Keratinocyte (primary cell): Measurements from ENCODE around the gene TTC28. TPM values are rescaled to one million over a fixed set of nuclear protein-coding genes. Genes with fewer than 3 reads are reported as not detected.
A peak's percentile ranks its signal among the peaks of the same experiment; 100 is the strongest.

Experiments
- DNase-seq: peaks from one replicate; pipeline ENCODE4 v3.0.0-alpha.2; 2011; ENCODE audit warnings: low read depth, missing footprints, low spot score
- FAIRE-seq: peaks from 2 replicates; lab custom pipeline; 2011; peaks lifted over from hg19 to GRCh38; lab: Jason Lieb, UNC
- H2AFZ ChIP-seq: 2 replicates; pipeline ENCODE4 v1.6.0; 2012; ENCODE audit warnings: low read length, control low read depth, inconsistent platforms; ENCODE audit not compliant: control insufficient read depth
- H3K27ac ChIP-seq: 2 replicates; pipeline ENCODE4 v1.5.1; 2011; ENCODE audit warnings: low read length; ENCODE audit not compliant: control insufficient read depth, insufficient read depth
- H3K27me3 ChIP-seq: 3 replicates; pipeline ENCODE4 v1.6.0; 2011; ENCODE audit warnings: low read length; ENCODE audit not compliant: control insufficient read depth, insufficient read depth; ENCODE audit errors: extremely low read depth
- H3K36me3 ChIP-seq, 2 experiments: 2 replicates in 1 of 2; 3 replicates in 1 of 2; pipeline ENCODE4 v1.5.1; 2011; ENCODE audit warnings: low read length in 2 of 2, mild to moderate bottlenecking in 1 of 2; ENCODE audit not compliant: control insufficient read depth in 2 of 2, insufficient read depth in 2 of 2; ENCODE audit errors: extremely low read depth in 1 of 2
- H3K4me1 ChIP-seq: 3 replicates; pipeline ENCODE4 v1.5.1; 2011; ENCODE audit warnings: low read length; ENCODE audit not compliant: control insufficient read depth, insufficient read depth; ENCODE audit errors: extremely low read depth
- H3K4me2 ChIP-seq: 3 replicates; pipeline ENCODE4 v1.6.0; 2011; ENCODE audit warnings: low read depth, low read length; ENCODE audit not compliant: control insufficient read depth, insufficient read depth; ENCODE audit errors: extremely low read depth
- H3K4me3 ChIP-seq, 3 experiments: fragments of 200-600 bp in 1 of 3; sonication (generic) in 1 of 3; 2 replicates in 2 of 3; 3 replicates in 1 of 3; pipeline ENCODE4 v1.5.1; 2011 to 2016; ENCODE audit warnings: low read length in 3 of 3, mild to moderate bottlenecking in 3 of 3, control low read depth in 2 of 3, inconsistent platforms in 1 of 3, low read depth in 1 of 3, mixed read lengths in 1 of 3, mixed run types in 1 of 3, moderate library complexity in 1 of 3; ENCODE audit not compliant: control insufficient read depth in 2 of 3, insufficient read depth in 2 of 3; ENCODE audit errors: extremely low read depth in 1 of 3
- H3K79me2 ChIP-seq: 2 replicates; pipeline ENCODE4 v1.6.0; 2012; ENCODE audit warnings: low read length; ENCODE audit not compliant: control insufficient read depth, insufficient read depth
- H3K9ac ChIP-seq: 3 replicates; pipeline ENCODE4 v1.6.0; 2011; ENCODE audit warnings: low read length; ENCODE audit not compliant: control insufficient read depth, insufficient read depth; ENCODE audit errors: extremely low read depth
- H3K9me1 ChIP-seq: 3 replicates; pipeline ENCODE4 v1.6.0; 2011; ENCODE audit warnings: low read length; ENCODE audit not compliant: control insufficient read depth, insufficient read depth; ENCODE audit errors: extremely low read depth
- H3K9me3 ChIP-seq: 2 replicates; pipeline ENCODE4 v1.5.1; 2012; ENCODE audit warnings: low read depth, low read length; ENCODE audit not compliant: control insufficient read depth
- H4K20me1 ChIP-seq: 3 replicates; pipeline ENCODE4 v1.6.0; 2011; ENCODE audit warnings: low read length; ENCODE audit not compliant: control insufficient read depth, insufficient read depth; ENCODE audit errors: extremely low read depth
- EZH2 ChIP-seq: IDR thresholded peaks from one replicate; pipeline ENCODE4 v1.6.1; 2012; ENCODE audit warnings: inconsistent platforms, mild to moderate bottlenecking, low read length, moderate library complexity
- dilution Hi-C: fragments of 300-500 bp; cut with MboI; formaldehyde crosslinking; loops from one replicate; pipeline ENCODE4 v1.7.0; 2020; ENCODE audit warnings: low sequenced_read_pairs; ENCODE audit not compliant: extremely low pct_ligation_motif_present
- polyA plus RNA-seq, 5 experiments: library from polyadenylated mRNA; depleted of rRNA in 3 of 5; stranded (reverse) in 3 of 5; stranded (forward) in 1 of 5; unstranded in 1 of 5; fragments of >200 nt; gene quantifications; 1 replicate in 1 of 5; 2 replicates in 3 of 5; 3 replicates in 1 of 5; pipeline versions ENCODE4 v1.2.1 to v1.2.3, GENCODE V29; 2011 to 2012; ENCODE audit warnings: missing spikeins in 2 of 5, low read depth in 1 of 5, low replicate concordance in 1 of 5
- TF ChIP-seq, protein P1 (sequence below), 3 experiments: IDR thresholded peaks in 1 of 3; conservative IDR thresholded peaks in 1 of 3; optimal IDR thresholded peaks in 1 of 3; 2 replicates in 2 of 3; 3 replicates in 1 of 3; pipeline versions ENCODE3 to v1.5.1; 2011; ENCODE audit warnings: low read length in 3 of 3, mild to moderate bottlenecking in 3 of 3, moderate library complexity in 2 of 3, control low read depth in 1 of 3, inconsistent platforms in 1 of 3; ENCODE audit not compliant: insufficient read depth in 2 of 3; ENCODE audit errors: extremely low read depth in 1 of 3

The TTC28 gene
- polyA plus RNA-seq, 1 donor (not counting 4 experiments of a cell fraction or from before 2014, with no cell fraction given): 0.66 TPM

GRCh38 chr22:28141614-28142013 lies 538.0 kb downstream of the TTC28 start:
- no peaks in the 10 kb centered on the region for H3K9me3 ChIP-seq
- dilution Hi-C loops: no loop called here
- H3K27ac ChIP-seq: no peak overlapping the region
- no peak overlapping the region for H3K4me2 ChIP-seq
- no peak for TF ChIP-seq EZH2
- TF ChIP-seq, protein P1, sequence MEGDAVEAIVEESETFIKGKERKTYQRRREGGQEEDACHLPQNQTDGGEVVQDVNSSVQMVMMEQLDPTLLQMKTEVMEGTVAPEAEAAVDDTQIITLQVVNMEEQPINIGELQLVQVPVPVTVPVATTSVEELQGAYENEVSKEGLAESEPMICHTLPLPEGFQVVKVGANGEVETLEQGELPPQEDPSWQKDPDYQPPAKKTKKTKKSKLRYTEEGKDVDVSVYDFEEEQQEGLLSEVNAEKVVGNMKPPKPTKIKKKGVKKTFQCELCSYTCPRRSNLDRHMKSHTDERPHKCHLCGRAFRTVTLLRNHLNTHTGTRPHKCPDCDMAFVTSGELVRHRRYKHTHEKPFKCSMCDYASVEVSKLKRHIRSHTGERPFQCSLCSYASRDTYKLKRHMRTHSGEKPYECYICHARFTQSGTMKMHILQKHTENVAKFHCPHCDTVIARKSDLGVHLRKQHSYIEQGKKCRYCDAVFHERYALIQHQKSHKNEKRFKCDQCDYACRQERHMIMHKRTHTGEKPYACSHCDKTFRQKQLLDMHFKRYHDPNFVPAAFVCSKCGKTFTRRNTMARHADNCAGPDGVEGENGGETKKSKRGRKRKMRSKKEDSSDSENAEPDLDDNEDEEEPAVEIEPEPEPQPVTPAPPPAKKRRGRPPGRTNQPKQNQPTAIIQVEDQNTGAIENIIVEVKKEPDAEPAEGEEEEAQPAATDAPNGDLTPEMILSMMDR (optimal IDR thresholded peaks at IDR 0.05 in 1 of 3, IDR thresholded peaks at IDR 0.05 in 1 of 3, conservative IDR thresholded peaks at IDR 0.05 in 1 of 3; ENCODE audit: extremely low read depth in 1 of 3, insufficient read depth in 2 of 3, low read length in 3 of 3): no peak
- H3K27me3 ChIP-seq: no peaks in the 10 kb centered on the region
- no peaks in the 10 kb centered on the region for H3K36me3 ChIP-seq
- no peak overlapping the region for H3K9ac ChIP-seq
- H3K4me1 ChIP-seq: peaks cover 22% of the 10 kb centered on the region
- H3K9me1 ChIP-seq: no peaks in the 10 kb centered on the region
- H3K4me3 ChIP-seq: no peak overlapping the region
- H2AFZ ChIP-seq: no peak overlapping the region
- no peaks in the 10 kb centered on the region for H3K79me2 ChIP-seq
- no peak for FAIRE-seq
- H4K20me1 ChIP-seq: no peaks in the 10 kb centered on the region
- no peak for DNase-seq

DNA sequence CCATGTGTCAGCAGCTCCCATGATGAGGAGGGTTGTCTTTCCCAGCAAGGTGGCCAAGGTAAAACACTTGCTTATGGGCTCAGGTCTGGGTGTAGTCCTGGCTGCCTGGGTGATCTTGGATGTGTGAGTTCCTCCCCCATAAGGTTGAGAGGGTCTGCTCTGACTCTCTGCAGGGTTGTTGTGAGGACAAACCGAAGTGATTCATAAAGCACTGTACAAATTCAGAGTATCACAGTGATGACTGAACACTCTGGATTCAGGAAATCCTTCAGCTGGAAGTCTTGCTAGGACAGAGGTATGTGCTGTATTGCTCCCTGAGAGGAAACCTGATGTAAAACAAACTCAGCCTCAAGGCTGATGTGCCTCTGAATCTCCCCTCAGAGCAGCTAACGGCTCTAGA lies 539.7 kb downstream of the TTC28 start:
- peak; percentile 32 for DNase-seq
- no peaks in the 10 kb centered on the region for H4K20me1 ChIP-seq
- no peak overlapping the region for H3K4me3 ChIP-seq

More for the DNA sequence above, 539.7 kb downstream of the TTC28 start:
- TF ChIP-seq, protein P1 (optimal IDR thresholded peaks at IDR 0.05 in 1 of 3, IDR thresholded peaks at IDR 0.05 in 1 of 3, conservative IDR thresholded peaks at IDR 0.05 in 1 of 3; ENCODE audit: extremely low read depth in 1 of 3, insufficient read depth in 2 of 3, low read length in 3 of 3): no peak
- TF ChIP-seq EZH2: no peak
- Histone ChIP-seq H3K4me2 (peak overlapping the region; percentile 6), H3K9me3 (no peaks in the 10 kb centered on the region), H2AFZ (peak overlapping the region; percentile 54), H3K79me2 (no peaks in the 10 kb centered on the region), H3K4me1 (peaks cover 22% of the 10 kb centered on the region), H3K9ac (no peak overlapping the region), H3K27me3 (no peaks in the 10 kb centered on the region), H3K27ac (no peak overlapping the region), H3K36me3 (no peaks in the 10 kb centered on the region), H3K9me1 (no peaks in the 10 kb centered on the region)
- dilution Hi-C loops: no loop called here
- FAIRE-seq: peak; percentile 85
